Astrocyte (in vitro differentiated cells and primary cell): ENCODE data around the gene BRWD1. TPM values are rescaled to one million over a fixed set of nuclear protein-coding genes. Genes with fewer than 3 reads are reported as not detected.

Experiments used
- DNase-seq: peaks from one replicate; pipeline ENCODE4 v3.0.0-alpha.2; 2010; ENCODE audit warnings: low read depth
- FAIRE-seq: peaks from 2 replicates; lab custom pipeline; 2011; peaks lifted over from hg19 to GRCh38; lab: Jason Lieb, UNC
- H2AFZ ChIP-seq: 2 replicates; pipeline ENCODE4 v1.6.0; 2012; ENCODE audit warnings: low read depth, low read length, inconsistent platforms
- H3K27ac ChIP-seq: 2 replicates; pipeline ENCODE4 v1.5.1; 2011; ENCODE audit warnings: low read depth, low read length, inconsistent platforms
- H3K27me3 ChIP-seq: 2 replicates; pipeline ENCODE4 v1.6.0; 2011; ENCODE audit warnings: low read length, inconsistent platforms; ENCODE audit not compliant: insufficient read depth
- H3K36me3 ChIP-seq: 2 replicates; pipeline ENCODE4 v1.5.1; 2011; ENCODE audit warnings: low read length, inconsistent platforms; ENCODE audit not compliant: insufficient read depth
- H3K4me1 ChIP-seq: 2 replicates; pipeline ENCODE4 v1.5.1; 2011; ENCODE audit warnings: low read length, inconsistent platforms; ENCODE audit not compliant: insufficient read depth
- H3K4me2 ChIP-seq: 2 replicates; pipeline ENCODE4 v1.6.0; 2012; ENCODE audit warnings: low read length, inconsistent platforms
- H3K4me3 ChIP-seq: 2 replicates; pipeline ENCODE4 v1.5.1; 2011; ENCODE audit warnings: low read depth, mild to moderate bottlenecking, low read length, inconsistent platforms; ENCODE audit not compliant: insufficient read depth
- H3K79me2 ChIP-seq: 2 replicates; pipeline ENCODE4 v1.6.0; 2012; ENCODE audit warnings: mild to moderate bottlenecking, low read length, inconsistent platforms; ENCODE audit not compliant: insufficient read depth
- H3K9ac ChIP-seq: 2 replicates; pipeline ENCODE4 v1.6.0; 2012; ENCODE audit warnings: mild to moderate bottlenecking, low read length, inconsistent platforms
- H3K9me3 ChIP-seq: 2 replicates; pipeline ENCODE4 v1.5.1; 2012; ENCODE audit warnings: low read depth, mild to moderate bottlenecking, low read length, inconsistent platforms; ENCODE audit not compliant: insufficient read depth
- H4K20me1 ChIP-seq: 2 replicates; pipeline ENCODE4 v1.6.0; 2012; ENCODE audit warnings: low read length, inconsistent platforms; ENCODE audit not compliant: insufficient read depth
- H3K27ac Mint-ChIP-seq: one replicate; pipeline ENCODE4 v1.8.0; 2021; ENCODE audit warnings: mild to moderate bottlenecking, mixed read lengths; ENCODE audit not compliant: unreplicated experiment
- H3K27me3 Mint-ChIP-seq: one replicate; pipeline ENCODE4 v1.8.0; 2021; ENCODE audit warnings: low read depth, mixed read lengths; ENCODE audit not compliant: unreplicated experiment
- H3K36me3 Mint-ChIP-seq: one replicate; pipeline ENCODE4 v1.8.0; 2021; ENCODE audit warnings: low read depth, mixed read lengths; ENCODE audit not compliant: unreplicated experiment
- H3K4me1 Mint-ChIP-seq: one replicate; pipeline ENCODE4 v1.8.0; 2021; ENCODE audit warnings: low read depth, mixed read lengths; ENCODE audit not compliant: unreplicated experiment
- H3K4me3 Mint-ChIP-seq: one replicate; pipeline ENCODE4 v1.8.0; 2021; ENCODE audit warnings: mild to moderate bottlenecking, moderate library complexity, mixed read lengths; ENCODE audit not compliant: unreplicated experiment
- H3K9me3 Mint-ChIP-seq: one replicate; pipeline ENCODE4 v1.8.0; 2021; ENCODE audit warnings: mild to moderate bottlenecking, mixed read lengths; ENCODE audit not compliant: unreplicated experiment
- EZH2 ChIP-seq: IDR thresholded peaks from 2 replicates; pipeline ENCODE4 v1.6.1; 2012; ENCODE audit warnings: mild to moderate bottlenecking, low read length, inconsistent platforms; ENCODE audit not compliant: insufficient read depth
- total RNA-seq: library from RNA; stranded (reverse); gene quantifications from 2 replicates; pipeline ENCODE4 v1.2.1, GENCODE V29; 2021
- TF ChIP-seq, protein P1 (sequence below): IDR thresholded peaks from 2 replicates; pipeline ENCODE4 v1.5.1; 2011; ENCODE audit warnings: low read depth, mild to moderate bottlenecking, inconsistent platforms, low read length, moderate library complexity; ENCODE audit not compliant: insufficient read depth

Gene BRWD1
- total RNA-seq, 1 donor from 2014 or later: 28.1 TPM

DNA sequence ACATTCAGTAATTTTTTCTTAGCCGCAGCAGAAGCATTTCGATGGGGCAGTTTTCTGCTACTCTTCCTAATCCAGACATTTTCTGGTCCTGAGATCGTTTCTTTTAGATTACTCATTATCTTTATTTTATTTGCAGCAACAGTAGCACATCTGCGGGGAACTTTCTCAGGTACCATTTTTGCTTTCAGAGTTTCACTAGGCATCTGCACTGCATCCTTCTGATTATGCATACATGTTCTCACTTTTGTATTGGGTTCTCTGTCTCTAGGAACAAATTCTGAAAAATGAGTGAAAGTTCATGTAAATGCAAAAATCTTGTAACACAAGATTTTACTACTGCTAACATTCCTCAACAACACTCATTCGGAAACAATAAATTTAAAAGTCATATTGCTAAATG lies 126.3 kb downstream of the BRWD1 start:
- Histone ChIP-seq H3K9ac (no peak overlapping the region), H3K27ac (no peak overlapping the region), H3K27me3 (no peaks in the 10 kb centered on the region), H3K79me2 (peaks cover 11% of the 10 kb centered on the region), H3K4me1 (peaks cover 21% of the 10 kb centered on the region), H3K9me3 (no peaks in the 10 kb centered on the region), H2AFZ (no peak overlapping the region), H4K20me1 (peaks cover 4% of the 10 kb centered on the region), H3K4me2 (no peak overlapping the region), H3K4me3 (no peak overlapping the region), H3K36me3 (no peaks in the 10 kb centered on the region)
- no peaks in the 10 kb centered on the region for H3K9me3 Mint-ChIP-seq
- H3K4me3 Mint-ChIP-seq: no peak overlapping the region
- no peaks in the 10 kb centered on the region for H3K27me3 Mint-ChIP-seq
- FAIRE-seq (no peak), DNase-seq (no peak)
- H3K27ac Mint-ChIP-seq: no peak overlapping the region
- no peak for TF ChIP-seq EZH2
- TF ChIP-seq, protein P1, sequence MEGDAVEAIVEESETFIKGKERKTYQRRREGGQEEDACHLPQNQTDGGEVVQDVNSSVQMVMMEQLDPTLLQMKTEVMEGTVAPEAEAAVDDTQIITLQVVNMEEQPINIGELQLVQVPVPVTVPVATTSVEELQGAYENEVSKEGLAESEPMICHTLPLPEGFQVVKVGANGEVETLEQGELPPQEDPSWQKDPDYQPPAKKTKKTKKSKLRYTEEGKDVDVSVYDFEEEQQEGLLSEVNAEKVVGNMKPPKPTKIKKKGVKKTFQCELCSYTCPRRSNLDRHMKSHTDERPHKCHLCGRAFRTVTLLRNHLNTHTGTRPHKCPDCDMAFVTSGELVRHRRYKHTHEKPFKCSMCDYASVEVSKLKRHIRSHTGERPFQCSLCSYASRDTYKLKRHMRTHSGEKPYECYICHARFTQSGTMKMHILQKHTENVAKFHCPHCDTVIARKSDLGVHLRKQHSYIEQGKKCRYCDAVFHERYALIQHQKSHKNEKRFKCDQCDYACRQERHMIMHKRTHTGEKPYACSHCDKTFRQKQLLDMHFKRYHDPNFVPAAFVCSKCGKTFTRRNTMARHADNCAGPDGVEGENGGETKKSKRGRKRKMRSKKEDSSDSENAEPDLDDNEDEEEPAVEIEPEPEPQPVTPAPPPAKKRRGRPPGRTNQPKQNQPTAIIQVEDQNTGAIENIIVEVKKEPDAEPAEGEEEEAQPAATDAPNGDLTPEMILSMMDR: no peak
- H3K4me1 Mint-ChIP-seq: peaks cover 36% of the 10 kb centered on the region
- peaks cover 2% of the 10 kb centered on the region for H3K36me3 Mint-ChIP-seq

DNA sequence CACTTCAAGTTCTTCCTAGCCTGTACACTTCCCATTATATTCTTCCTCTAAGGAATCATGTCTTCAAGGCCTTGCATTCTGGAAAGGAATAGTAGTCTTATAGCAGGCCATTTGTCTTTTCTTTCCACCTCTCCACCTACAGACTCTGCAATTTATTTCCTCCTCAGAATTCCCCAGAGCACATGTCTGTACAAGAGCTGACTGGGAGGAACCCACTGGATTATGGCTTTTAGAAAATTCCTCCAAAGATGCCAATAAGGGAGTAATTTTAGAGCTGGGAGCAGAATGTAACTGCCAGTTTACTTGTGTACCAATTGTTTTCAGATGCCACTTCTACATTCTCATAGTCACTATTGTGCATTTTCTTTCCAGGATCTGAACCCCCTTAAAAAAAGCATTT lies 126.8 kb downstream of the BRWD1 start:
- no peaks in the 10 kb centered on the region for H3K36me3 Mint-ChIP-seq
- H3K27ac Mint-ChIP-seq: no peak overlapping the region
- Histone ChIP-seq H3K9ac (no peak overlapping the region), H3K4me1 (peaks cover 26% of the 10 kb centered on the region), H3K36me3 (no peaks in the 10 kb centered on the region), H3K79me2 (peaks cover 15% of the 10 kb centered on the region), H3K4me3 (no peak overlapping the region), H3K27ac (no peak overlapping the region), H3K27me3 (no peaks in the 10 kb centered on the region), H3K9me3 (no peaks in the 10 kb centered on the region), H2AFZ (no peak overlapping the region), H4K20me1 (peaks cover 6% of the 10 kb centered on the region), H3K4me2 (no peak overlapping the region)
- H3K4me3 Mint-ChIP-seq: no peak overlapping the region
- TF ChIP-seq EZH2: no peak
- TF ChIP-seq, protein P1: no peak
- no peak for FAIRE-seq
- DNase-seq: no peak
- no peaks in the 10 kb centered on the region for H3K9me3 Mint-ChIP-seq
- H3K27me3 Mint-ChIP-seq: no peaks in the 10 kb centered on the region
- H3K4me1 Mint-ChIP-seq: peaks cover 40% of the 10 kb centered on the region

DNA sequence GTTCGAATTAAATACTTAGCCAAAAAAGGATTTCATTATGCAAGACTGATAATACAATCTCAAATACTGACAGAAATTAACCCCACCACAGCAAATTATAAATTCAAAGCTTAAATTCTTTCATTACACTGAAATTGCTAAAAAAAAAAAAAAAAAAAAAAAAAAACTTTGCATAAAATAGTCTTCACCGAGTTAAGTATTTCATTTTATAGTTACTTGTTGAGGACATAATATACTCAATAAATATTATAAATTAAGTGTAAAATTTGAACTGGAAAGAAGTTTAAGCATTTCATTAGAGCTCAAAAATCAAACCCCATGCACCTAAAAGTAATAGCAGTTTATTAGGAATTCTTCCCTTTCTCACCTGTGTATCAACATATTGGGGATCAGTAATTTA lies 128.3 kb downstream of the BRWD1 start:
- H3K4me1 ChIP-seq: peaks cover 19% of the 10 kb centered on the region
- Mint-ChIP-seq H3K9me3 (no peaks in the 10 kb centered on the region), H3K27ac (no peak overlapping the region), H3K36me3 (peaks cover 2% of the 10 kb centered on the region), H3K27me3 (no peaks in the 10 kb centered on the region), H3K4me1 (peaks cover 38% of the 10 kb centered on the region), H3K4me3 (peak overlapping the region; percentile 97)
- FAIRE-seq (no peak), DNase-seq (no peak)
- peak overlapping the region; percentile 90 for H3K4me2 ChIP-seq
- peaks cover 16% of the 10 kb centered on the region for H4K20me1 ChIP-seq
- H3K4me3 ChIP-seq: no peak overlapping the region
- peaks cover 4% of the 10 kb centered on the region for H3K36me3 ChIP-seq
- H3K9me3 ChIP-seq: no peaks in the 10 kb centered on the region
- peaks cover 31% of the 10 kb centered on the region for H3K79me2 ChIP-seq
- H3K9ac ChIP-seq: no peak overlapping the region
- no peak for TF ChIP-seq EZH2
- TF ChIP-seq, protein P1: no peak
- no peak overlapping the region for H3K27ac ChIP-seq
- no peak overlapping the region for H2AFZ ChIP-seq
- H3K27me3 ChIP-seq: no peaks in the 10 kb centered on the region
